ENCODE data around the gene GPRIN1. TPM values are rescaled to one million over a fixed set of nuclear protein-coding genes. Genes with fewer than 3 reads are reported as not detected.

Gene GPRIN1
- total and polyA plus RNA-seq, 2 donors (not counting 1 experiment from before 2014, with no cell fraction given), result 0.72 to 2.1 TPM

GRCh38 chr5:176550275-176550831 lies 59.6 kb downstream of the GPRIN1 start:
- ATAC-seq (ENCODE audit: low read depth) (peak; percentile 76), DNase-seq (peak; percentile 68)
- Histone ChIP-seq H3K79me2 (ENCODE audit: control insufficient read depth, insufficient read depth, low read length) (peaks cover 23% of the 10 kb centered on the region), H3K4me1 (ENCODE audit: control insufficient read depth in 2 of 2, insufficient read depth in 2 of 2, low read length in 2 of 2) (peaks cover 12 to 15% of the 10 kb centered on the region in 2 donors), H3K4me3 (ENCODE audit: control extremely low read depth in 1 of 5, extremely low read depth in 1 of 5, insufficient read depth in 1 of 5, low read depth in 2 of 5, low read length in 4 of 5) (peak overlapping the region in 2 of 5 experiments; percentile 9 to 26), H3K27me3 (replicated peaks in 1 of 4; ENCODE audit: control extremely low read depth in 1 of 4, control insufficient read depth in 3 of 4, insufficient read depth in 4 of 4, low read length in 3 of 4) (peaks cover 0 to 22% (median 0%) of the 10 kb centered on the region in 4 experiments), H3K9ac (ENCODE audit: low read length) (peak overlapping the region; percentile 35), H3K36me3 (replicated peaks in 1 of 2; ENCODE audit: control extremely low read depth in 1 of 2, control insufficient read depth in 1 of 2, extremely low read depth in 1 of 2, insufficient read depth in 2 of 2, low read length in 1 of 2) (no peaks in the 10 kb centered on the region), H4K20me1 (ENCODE audit: control insufficient read depth, insufficient read depth, low read length, poor library complexity, severe bottlenecking) (peaks cover 5% of the 10 kb centered on the region), H3K9me3 (ENCODE audit: control extremely low read depth in 1 of 3, control insufficient read depth in 2 of 3, insufficient read depth in 1 of 3, low read length in 2 of 3) (peaks cover 0 to 3% (median 0%) of the 10 kb centered on the region in 3 donors), H3K4me2 (replicated peaks; ENCODE audit: low read depth, low read length, poor library complexity, severe bottlenecking) (peak overlapping the region; percentile 67), H2AFZ (ENCODE audit: insufficient read depth, low read depth, low read length, poor library complexity, severe bottlenecking) (no peak overlapping the region), H3K27ac (ENCODE audit: low read length in 2 of 2) (no peak overlapping the region)
- Mint-ChIP-seq H3K9me3 (ENCODE audit: insufficient read depth) (no peaks in the 10 kb centered on the region), H3K4me3 (peak overlapping the region; percentile 45), H3K4me1 (peaks cover 16% of the 10 kb centered on the region), H3K27ac (no peak overlapping the region), H3K27me3 (peaks cover 12% of the 10 kb centered on the region)
- 34% methylated on average over 16 of the region's 16 CpGs for WGBS (ENCODE audit: insufficient coverage)
- ChIA-PET POLR2A (interaction anchor here (0.8 kb wide), 1 partner anchor 388 kb away, joined by 6 read pairs; no protein-coding TSS in a partner anchor), CTCF (interaction anchor here (1.2 to 1.5 kb wide), 3 partner anchors 13 to 133 kb away, joined by 3 to 5 read pairs (median 4); partner anchors contain the start of gene RNF44)
- TF ChIP-seq CTCF (IDR thresholded peaks at IDR 0.05), result no peak
- TF ChIP-seq EZH2 (IDR thresholded peaks at IDR 0.05; ENCODE audit: borderline replicate concordance, insufficient read depth, low read depth, low read length, poor library complexity, severe bottlenecking), result no peak
- intact Hi-C loops (cut with micrococcal nuclease), result no loop called here

GRCh38 chr5:176549871-176550270 lies 60.1 kb downstream of the GPRIN1 start:
- Histone ChIP-seq H3K36me3 (replicated peaks in 1 of 2; ENCODE audit: control extremely low read depth in 1 of 2, control insufficient read depth in 1 of 2, extremely low read depth in 1 of 2, insufficient read depth in 2 of 2, low read length in 1 of 2) (no peaks in the 10 kb centered on the region), H3K79me2 (ENCODE audit: control insufficient read depth, insufficient read depth, low read length) (peaks cover 26% of the 10 kb centered on the region), H2AFZ (ENCODE audit: insufficient read depth, low read depth, low read length, poor library complexity, severe bottlenecking) (no peak overlapping the region), H3K9ac (ENCODE audit: low read length) (no peak overlapping the region), H4K20me1 (ENCODE audit: control insufficient read depth, insufficient read depth, low read length, poor library complexity, severe bottlenecking) (peaks cover 8% of the 10 kb centered on the region), H3K27ac (ENCODE audit: low read length in 2 of 2) (no peak overlapping the region), H3K4me2 (replicated peaks; ENCODE audit: low read depth, low read length, poor library complexity, severe bottlenecking) (peak overlapping the region; percentile 67), H3K4me1 (ENCODE audit: control insufficient read depth in 2 of 2, insufficient read depth in 2 of 2, low read length in 2 of 2) (peaks cover 12 to 15% of the 10 kb centered on the region in 2 donors), H3K4me3 (ENCODE audit: control extremely low read depth in 1 of 5, extremely low read depth in 1 of 5, insufficient read depth in 1 of 5, low read depth in 2 of 5, low read length in 4 of 5) (no peak overlapping the region), H3K9me3 (ENCODE audit: control extremely low read depth in 1 of 3, control insufficient read depth in 2 of 3, insufficient read depth in 1 of 3, low read length in 2 of 3) (peaks cover 0 to 3% (median 0%) of the 10 kb centered on the region in 3 donors), H3K27me3 (replicated peaks in 1 of 4; ENCODE audit: control extremely low read depth in 1 of 4, control insufficient read depth in 3 of 4, insufficient read depth in 4 of 4, low read length in 3 of 4) (peaks cover 0 to 18% (median 0%) of the 10 kb centered on the region in 4 experiments)
- TF ChIP-seq EZH2 (IDR thresholded peaks at IDR 0.05; ENCODE audit: borderline replicate concordance, insufficient read depth, low read depth, low read length, poor library complexity, severe bottlenecking), result no peak
- TF ChIP-seq CTCF (IDR thresholded peaks at IDR 0.05), result no peak
- ATAC-seq (ENCODE audit: low read depth) (no peak), DNase-seq (no peak)
- H3K27ac Mint-ChIP-seq, result no peak overlapping the region
- intact Hi-C loops (cut with micrococcal nuclease), result no loop called here
- POLR2A ChIA-PET, result interaction anchor here (0.6 to 0.8 kb wide), 2 partner anchors 13 to 389 kb away, joined by 3 to 6 read pairs; partner anchors contain the start of gene RNF44
- CTCF ChIA-PET, result interaction anchor here (1.3 kb wide), 1 partner anchor 132 kb away, joined by 3 read pairs; no protein-coding TSS in a partner anchor
- H3K27me3 Mint-ChIP-seq, result peaks cover 9% of the 10 kb centered on the region
- H3K4me1 Mint-ChIP-seq, result peaks cover 16% of the 10 kb centered on the region
- peak overlapping the region; percentile 5 for H3K4me3 Mint-ChIP-seq
- WGBS (ENCODE audit: insufficient coverage), result 81% methylated on average over 5 of the region's 7 CpGs
- H3K9me3 Mint-ChIP-seq (ENCODE audit: insufficient read depth), result no peaks in the 10 kb centered on the region

All from B cell (primary cell).